ENCODE results near the gene SNAPC2.
"Not testable (repeated sequence)": the region's sequence is repeated elsewhere in the genome, so short reads cannot be mapped to it uniquely, and the experiment has no call there.

The SNAPC2 gene

DNA sequence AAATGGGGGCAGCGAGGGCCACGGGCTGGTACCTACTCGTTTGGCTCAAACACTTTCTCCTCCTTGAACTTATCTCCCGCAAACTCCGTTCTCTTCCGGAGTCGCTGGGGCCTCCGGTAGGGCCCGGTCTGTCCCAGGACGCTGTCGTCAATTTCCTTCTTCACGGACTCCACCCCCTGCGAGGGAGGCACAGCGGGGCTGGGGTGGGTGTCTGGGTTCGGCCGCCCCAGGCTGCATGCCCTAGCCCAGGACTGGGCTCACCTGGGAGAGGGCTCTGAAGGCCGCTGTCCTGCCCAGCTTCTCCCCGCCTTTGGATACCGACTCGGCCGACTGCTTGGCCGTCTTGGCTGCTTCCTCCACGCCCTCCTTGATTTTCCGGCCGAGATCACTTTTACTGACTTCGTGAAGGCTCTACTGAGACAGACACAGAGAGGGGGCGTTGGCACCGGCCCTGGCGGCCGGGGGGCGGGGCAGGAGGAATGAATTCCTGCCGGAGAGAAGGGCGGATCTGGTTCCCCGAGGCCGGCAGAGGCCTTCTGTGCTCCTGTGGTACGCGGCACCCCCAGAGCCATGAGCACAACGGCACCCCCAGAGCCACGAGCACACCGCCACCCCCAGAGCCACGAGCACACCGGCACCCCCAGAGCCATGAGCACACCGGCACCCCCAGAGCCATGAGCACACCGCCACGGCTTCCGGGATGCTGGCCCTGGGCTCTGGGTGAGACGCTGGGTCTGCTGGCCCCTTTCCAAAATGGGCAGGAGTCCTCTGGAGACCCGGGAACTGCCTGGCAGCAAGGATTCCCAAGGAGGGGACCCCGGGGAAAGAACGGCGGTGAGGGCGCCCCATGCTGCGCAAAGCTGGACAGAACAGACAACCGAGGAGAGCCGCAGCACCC, 13.9 kb downstream of the SNAPC2 start:
- DNase-seq (ENCODE audit: low read depth in 2 of 2) = no peak

DNA sequence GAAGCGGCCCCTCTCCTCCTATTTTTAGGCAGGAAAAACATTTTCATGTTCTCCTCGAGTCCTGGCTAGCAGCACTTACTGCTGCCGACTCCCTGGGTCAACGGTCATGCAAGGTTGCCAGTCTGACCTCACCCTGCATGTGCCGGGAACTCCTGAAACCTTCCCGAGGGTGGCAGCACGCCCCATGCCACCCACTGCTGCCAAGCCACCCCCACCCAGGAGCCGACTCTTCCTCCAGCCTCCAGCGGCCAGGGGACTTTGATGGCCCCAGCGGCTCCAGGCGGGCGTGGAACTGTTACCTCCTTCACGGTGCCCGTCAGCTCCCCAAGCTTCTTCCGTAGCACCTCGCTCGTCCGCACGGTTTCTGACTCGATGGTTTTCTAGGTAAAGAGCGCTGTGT, 14.6 kb downstream of the SNAPC2 start:
- no peak for DNase-seq (ENCODE audit: low read depth in 2 of 2)

DNA sequence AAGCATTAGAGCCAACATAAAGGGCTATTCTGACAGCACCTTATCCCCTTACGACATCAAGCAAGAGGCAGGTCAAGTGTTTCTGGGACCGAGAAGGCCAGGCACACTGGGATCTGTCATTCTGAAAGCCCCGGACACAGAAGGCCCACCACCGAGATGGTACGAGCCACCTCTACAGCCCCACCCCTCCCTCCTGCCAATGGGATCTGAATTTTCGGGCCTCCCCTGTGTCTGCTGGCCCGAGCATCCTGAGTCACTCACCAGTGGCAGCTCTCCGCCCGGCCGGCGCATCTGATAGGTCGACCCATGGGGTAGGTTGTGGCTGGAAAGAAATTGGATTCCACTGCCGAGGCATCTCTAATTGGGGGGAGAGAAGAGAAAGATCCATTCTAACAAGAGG, 20.7 kb downstream of the SNAPC2 start:
- no peak for DNase-seq (ENCODE audit: low read depth in 2 of 2)

DNA sequence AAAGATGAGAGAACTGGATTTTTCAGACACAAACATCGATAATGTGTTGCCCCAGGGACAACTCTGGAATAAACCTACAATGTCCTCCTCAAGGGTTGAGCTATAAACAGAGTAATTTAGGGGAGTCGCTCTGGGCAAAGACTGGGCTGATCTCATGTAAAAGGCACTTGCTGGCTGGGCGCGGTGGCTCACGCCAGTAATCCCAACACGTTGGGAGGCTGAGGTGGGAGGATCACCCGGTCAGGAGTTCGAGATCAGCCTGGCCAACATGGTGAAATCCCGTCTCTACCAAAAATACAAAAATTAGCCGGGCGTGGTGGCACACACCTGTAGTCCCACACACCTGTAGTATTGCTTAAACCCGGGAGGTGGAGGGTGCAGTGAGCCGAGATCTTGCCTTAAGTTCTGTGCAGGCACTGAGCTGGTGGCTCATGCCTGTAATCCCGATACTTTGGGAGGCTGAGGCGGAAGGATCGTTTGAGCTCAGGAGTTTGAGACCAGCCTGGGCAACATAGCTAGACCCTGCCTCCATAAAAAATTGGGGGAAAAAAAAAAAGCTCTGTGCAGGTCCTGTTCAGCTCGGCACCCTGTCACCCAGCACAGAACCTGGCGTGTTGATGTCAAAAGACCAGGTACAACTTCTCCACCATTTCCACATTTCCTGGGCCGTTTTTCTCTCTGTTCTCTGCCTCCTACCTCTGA, 21.9 kb downstream of the SNAPC2 start:
- no peak for DNase-seq (ENCODE audit: low read depth in 2 of 2)

DNA sequence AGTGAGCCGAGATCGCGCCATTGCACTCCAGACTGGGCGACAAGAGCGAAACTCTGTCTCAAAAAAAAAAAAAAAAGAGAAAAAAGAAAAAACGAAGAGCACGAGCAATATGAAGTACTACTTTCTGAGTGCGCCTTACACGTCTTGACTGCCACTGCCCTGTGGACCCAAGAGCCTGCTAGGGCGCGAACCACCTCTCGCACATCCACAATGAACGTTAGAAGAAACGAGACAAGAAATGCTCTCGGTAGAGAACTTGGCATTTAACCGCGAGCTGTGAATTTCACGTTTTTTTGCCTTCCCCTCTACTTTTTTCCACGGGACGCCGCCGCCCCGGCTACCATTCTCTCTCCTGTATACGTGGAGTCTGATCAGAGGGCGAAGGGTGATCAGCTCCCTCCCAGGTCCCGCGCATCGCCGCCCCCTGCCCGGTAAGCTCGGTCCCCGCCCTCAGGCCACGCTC, 22.9 kb downstream of the SNAPC2 start:
- DNase-seq (ENCODE audit: low read depth in 2 of 2) = no peak

DNA sequence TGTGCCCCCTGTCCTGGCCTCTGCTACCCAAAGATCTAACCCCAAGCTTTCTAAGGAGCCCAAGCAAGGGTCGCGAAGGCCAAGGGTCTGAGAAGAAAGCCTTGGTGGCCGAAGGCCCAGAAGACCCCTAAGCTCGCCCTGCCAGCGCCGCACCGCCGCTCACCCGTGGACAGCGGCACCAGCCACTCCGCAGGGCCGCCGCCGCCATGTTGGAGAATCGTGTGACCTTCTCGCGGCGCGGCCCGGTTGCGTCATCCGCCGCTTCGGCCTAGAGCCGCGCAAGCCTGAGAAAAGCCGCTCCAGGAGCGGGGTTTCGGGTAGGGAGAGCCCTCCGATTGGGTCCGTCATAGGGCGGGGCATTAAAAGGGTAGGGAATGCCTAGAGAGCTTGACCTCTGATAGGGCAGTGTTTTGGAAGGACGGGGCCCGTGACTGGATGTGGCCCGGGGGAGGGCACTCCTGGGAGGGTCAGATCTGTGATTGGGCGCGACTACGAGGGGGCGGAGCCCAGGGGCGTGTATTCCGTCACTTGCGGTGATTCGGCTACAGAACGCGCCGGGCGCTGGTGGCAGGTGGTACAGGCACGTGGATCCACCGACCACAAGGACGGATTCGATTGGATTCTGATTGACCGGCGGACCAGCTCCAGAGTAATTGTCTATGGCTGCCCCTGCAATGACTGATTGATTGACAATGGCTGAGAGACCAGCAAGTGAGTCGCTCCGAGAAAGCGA, 23.5 kb downstream of the SNAPC2 start, which contains the start of gene TIMM44:
TSS of gene TIMM44 (minus strand) at position 223 of the 733 bp plus-strand sequence. CDS start at position 208, 15 bp downstream.
- DNase-seq (ENCODE audit: low read depth in 2 of 2) = peak; percentile 95

DNA sequence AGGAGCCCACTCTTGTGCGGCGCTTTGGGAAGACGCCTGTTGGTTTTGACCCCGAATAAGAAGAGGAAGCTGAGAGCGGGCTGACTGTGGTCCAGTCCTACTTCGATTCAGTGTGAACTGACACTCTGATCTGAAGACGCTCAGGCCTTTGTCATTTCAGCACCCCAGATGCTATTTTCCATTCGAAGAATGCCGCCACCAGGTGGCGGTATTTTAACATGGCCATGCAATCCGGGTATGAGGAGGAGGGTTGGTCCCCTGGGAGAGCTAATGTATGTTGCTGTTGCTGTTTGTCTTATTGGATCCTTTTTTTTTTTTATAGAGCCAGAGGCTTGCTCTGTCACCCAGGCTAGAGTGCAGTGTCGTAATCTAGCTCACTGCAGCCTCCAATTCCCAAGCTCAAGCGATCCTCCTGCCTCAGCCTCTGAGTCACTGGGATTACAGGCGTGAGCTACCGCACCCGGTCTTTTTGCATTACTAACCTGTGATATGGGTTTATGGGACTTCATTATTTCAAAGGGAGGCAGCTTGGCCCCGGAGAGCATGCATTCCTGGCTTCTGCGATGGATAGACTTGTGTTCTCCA, 24.1 kb downstream of the SNAPC2 start:
- DNase-seq (ENCODE audit: low read depth in 2 of 2) = peak; percentile 72

DNA sequence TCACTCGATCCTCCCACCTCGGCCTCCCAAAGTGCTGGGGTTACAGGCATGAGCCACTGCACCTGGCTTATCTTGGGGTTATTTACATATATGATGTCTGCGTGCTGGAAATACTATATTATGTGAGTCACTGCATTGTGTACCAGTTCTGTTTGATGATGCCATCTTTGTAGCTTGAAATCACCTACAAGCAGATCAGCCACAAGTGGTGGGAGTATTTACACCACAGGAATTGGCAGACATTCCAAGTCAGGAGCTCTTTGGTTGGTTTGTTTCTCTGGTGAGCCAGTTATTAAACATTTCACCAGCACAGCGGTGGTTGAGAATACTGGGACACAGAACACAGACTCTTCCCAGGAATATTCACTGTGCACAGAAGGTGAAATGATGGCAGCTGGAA, 27.8 kb downstream of the SNAPC2 start:
- DNase-seq (ENCODE audit: low read depth in 2 of 2) = no peak

DNA sequence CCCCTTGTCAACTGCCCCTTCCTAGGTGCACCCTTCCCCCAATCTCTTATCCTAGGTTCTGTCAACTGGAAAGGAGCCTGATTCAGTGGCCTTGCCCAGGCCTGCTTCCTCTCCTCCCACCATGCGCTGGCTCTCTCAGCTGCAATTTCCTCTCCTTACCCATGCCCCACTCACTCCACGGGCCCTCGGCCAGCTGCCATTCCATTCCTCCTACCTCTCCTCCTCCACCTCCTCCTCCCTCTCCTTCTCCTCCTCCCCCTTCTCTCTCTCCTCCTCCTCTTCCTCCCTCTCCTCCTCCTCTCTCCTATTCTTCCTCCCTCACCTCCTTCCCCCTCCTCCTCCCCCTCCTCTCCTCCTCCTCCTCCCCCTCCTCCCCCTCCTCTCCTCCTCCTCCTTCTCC, 32.9 kb downstream of the SNAPC2 start:
- no peak for DNase-seq (ENCODE audit: low read depth in 2 of 2)

DNA sequence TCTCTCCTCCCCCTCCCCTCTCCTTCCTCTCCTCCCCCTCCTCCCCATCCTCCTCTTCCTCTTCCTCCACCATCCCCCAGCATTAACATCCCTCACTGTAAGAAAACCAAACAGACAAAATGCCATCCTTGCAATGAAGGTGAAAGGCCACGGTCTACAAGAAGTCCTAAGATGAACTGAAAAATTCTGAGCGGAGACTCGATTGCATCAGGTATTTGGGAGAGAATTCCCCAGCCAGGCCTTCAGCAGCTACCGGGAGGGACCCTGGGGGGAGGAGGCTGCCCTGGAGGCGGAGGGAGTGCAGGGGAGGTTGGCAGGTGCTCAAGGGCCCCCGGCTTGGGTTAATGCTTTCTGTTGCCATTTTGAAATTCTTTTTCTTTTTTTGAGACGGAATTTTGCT, 33.4 kb downstream of the SNAPC2 start:
- DNase-seq (ENCODE audit: low read depth in 2 of 2) = no peak

DNA sequence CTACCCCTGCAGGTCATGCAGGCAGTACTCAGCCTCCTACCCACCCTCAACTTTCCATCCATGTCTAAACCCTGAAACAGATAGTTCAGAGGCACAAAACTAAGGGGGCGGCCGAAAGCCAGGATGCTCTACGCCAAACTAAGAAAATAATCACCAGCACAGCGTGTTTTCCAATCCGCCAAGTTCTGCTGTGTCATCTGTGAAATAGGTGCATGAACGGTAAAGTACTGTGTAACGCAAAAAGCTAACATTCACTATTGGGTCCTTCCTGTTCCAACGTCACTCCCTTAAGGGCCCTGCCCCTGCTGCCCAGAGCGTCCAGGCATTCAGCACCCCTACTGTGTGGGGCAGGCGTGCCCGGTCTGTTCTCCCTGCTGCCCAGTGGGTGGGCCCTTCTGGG, 35.6 kb downstream of the SNAPC2 start:
- no peak for DNase-seq (ENCODE audit: low read depth in 2 of 2)

DNA sequence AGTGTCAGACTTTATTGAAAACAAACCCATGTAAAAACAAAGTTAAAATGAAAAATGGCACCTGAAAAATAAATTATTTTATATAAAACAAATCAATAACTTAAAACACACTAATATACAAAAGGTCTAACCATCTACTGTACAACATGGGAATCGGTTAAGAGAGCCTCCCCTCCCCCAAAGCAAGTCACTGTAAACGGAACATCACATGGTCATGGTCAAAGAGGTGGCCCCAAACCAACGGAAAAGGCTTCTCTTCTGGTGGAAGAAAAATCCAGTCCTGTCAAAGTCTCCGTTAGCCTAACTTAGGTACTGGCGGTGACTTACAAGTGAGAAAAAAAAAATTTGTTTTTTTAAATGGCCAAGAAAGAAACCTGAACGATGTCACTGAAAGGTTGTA, 39.1 kb downstream of the SNAPC2 start:
- DNase-seq (ENCODE audit: low read depth in 2 of 2) = no peak

DNA sequence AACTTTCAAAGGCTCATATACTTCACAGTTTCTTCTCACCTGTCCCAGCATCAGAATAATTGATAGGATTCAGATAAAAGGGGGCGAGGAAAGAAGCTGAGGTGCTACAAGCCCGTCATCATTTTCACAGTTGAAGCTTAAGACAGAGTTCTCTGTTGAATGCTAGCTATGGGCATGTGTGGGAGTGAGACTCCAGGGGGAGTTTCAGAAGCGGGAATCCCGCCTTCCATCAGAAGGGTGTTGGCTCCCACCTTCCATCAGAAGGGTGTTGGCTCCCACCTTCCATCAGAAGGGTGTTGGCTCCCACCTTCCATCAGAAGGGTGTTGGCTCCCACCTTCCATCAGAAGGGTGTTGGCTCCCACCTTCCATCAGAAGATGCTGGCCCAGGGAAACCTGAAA, 40.9 kb downstream of the SNAPC2 start:
- not testable (repeated sequence) for DNase-seq (ENCODE audit: low read depth in 2 of 2)

DNA sequence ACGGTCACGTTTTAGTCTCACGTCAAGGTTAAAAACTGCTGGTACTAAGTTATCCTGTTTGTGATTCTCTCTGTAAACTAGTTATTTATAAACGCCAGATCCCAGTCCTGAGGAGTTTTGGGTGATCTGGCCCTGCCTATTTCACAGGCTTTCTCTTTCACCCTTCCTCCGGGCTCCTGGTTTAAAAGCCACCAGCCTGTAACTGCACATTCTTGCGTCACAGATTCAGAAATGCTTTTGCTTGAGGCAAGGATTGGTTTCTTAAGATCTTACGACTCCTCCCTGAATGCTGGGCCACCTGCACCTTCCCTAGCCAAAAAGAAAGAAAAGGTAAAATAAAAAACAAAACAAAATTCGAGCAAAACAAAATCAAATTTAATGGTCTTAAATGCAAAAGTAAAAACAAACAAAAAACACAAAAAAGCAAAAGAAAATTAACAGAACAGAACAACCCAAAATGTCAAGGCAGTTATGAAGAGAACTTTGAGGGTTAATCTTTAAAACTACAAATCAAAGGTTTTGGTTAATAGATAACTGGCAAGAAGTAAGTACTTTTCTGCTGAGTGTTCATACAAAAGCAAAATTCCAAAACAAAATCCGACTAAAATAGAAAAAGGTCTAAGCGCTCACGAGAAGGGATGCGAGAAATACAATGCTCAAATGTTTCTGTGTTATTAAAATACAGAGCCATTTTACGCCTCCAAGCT, 41.9 kb downstream of the SNAPC2 start:
- no peak for DNase-seq (ENCODE audit: low read depth in 2 of 2)

DNA sequence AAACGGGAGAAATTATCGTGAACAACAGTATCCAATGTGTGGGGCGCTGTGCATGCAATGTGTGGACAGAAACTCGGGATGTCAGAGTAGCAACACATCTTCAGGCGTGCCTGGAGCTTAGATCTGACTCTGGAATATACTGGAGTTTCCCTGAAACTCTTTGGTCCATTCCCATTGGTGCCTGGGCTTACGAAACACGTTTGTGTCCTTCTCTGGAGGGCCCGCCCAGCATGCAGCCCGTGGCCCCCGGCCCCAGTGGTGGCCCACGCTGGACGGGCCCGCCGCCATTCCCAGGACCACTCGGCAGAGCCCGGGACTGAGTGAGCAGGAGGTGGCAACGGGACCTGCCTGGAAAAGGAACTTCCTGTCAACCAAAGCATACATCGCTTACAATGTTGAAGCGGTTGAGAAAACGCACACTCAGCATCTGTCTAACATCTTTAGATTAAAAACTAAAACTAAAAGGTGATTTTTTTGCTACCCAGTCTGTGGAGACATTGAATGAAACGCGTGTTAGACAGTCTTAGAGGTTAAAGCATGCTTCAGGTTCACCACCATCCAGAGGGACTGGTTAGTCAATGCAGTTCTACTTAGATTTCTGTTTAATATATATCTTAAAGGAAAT, 42.6 kb downstream of the SNAPC2 start:
- DNase-seq (ENCODE audit: low read depth in 2 of 2) = no peak

DNA sequence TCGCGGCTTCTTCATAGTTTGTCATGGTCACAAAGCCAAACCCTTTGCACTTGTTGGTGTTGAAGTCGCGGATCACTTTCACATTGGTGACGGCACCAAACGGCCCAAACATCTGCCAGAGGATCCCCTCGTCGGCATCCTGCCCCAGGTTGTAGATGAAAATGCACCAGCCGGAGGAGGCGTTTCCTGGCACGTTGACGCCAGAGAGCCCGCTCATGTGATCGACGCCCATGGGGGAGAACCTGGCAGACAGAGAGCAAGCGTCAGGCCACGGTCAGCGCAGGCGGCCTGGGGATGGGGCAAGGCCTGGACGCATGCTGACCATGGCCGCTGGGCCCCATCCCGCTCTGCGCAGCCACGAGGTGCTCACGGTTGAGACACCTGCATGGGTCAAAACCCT, 43.4 kb downstream of the SNAPC2 start:
- DNase-seq (ENCODE audit: low read depth in 2 of 2) = no peak

DNA sequence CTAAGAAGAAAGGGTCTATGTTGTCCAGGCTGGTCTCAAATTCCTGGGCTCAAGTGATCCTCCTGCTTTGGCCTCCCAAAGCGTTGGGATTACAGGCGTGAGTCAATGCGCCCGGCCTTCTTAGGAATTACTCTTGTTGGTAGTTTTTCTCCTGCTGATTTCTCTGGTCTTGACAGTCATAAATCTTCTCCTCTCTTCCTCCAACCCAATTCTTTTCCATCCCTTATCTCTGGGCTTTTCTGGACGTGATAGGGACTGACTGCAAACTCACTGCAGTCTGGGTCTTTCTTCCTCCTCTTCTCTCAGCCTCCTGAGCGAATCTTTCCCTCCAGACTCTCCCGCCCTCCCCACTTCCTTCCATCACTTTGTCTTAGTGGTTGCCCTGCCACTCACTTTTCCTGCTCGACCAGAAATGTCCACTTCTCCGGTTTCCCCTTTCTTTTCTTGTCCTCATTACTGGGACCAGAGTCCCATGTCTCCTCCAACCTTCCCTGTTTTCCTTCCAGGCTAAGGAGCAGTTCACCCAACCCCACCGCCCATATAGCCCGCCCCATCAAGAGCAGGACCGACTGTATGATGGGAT, 45.2 kb downstream of the SNAPC2 start:
- no peak for DNase-seq (ENCODE audit: low read depth in 2 of 2)

DNA sequence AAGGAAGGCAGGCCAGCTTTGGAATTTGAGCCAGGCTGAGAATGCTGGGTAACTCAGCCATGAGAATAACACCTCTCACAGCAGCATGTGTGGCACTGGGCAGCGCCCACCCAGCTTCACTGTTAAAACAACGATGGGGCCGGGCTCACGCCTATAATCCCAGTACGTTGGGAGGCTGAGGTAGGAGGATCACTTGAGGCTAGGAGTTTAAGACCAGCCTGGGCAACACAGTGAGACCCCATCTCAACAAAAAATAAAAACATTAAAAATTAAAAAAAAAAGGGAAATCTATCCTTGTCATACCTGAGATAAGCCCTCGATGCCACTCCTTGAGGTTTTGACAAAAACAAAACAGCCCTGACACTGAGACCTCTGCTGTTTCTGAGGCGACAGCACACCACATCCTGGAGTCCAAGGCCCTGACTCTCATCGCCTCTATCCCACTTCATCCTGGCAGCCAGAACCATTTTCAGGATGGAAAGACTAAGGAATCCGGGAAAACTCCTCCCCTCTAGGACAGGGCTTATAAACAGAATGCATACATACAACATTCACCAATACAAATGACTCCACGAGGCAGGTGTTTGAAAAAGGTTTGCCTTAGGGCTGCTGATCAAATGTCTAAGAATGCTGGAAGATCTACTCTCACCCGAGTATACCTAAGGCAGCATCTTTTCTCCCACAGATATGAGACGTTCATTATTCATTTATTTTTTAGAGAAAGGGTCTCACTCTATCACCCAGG, 46.0 kb downstream of the SNAPC2 start:
- no peak for DNase-seq (ENCODE audit: low read depth in 2 of 2)

DNA sequence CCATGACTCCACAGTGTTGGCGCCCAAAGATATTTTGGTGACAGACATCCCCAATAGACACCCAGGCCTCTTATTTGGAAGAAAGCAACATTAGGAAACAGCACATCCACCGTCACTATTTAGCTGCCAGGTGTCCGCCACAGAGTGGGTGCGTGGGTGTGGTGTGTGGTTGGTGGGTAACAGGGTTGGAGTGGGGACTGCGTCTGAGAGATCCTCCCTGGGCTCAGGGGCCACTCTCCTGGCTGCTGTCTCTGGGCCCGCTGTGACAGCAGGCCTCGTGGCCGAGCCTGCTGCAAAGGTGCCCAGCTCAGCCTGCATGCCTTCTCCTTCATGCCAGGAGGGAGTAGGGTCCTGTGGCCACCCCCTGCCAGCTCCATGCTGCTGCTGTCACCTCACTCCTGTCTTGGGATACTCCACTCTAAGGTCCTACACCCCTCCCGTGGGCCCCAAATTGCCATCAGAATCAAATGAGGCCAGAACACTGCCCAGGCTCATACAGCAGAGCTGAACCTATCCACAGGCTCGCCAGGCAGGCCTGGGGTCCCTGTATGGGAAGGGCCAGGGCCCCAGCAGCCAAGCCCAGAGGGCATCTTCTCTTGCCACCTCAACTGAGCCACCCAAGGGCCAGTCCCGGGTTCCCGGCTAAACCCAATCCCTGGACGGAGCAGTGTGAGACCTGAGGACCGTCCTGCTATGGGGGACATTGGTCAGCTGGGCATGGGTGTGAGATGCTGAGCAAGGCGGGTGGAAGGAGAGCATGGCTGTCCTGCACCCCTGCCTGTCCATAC, 48.1 kb downstream of the SNAPC2 start:
- no peak for DNase-seq (ENCODE audit: low read depth in 2 of 2)
